ENCODE measurements around the gene SH3RF1. TPM values are rescaled to one million over a fixed set of nuclear protein-coding genes. Genes with fewer than 3 reads are reported as not detected.

SH3RF1 gene
- total RNA-seq, 1 experiment from 2014 or later = 16.6 TPM

- TF ChIP-seq CDX4 (CRISPR knock-in tag; IDR thresholded peaks at IDR 0.05; ENCODE audit: borderline replicate concordance) (no peak), IRF1 (CRISPR knock-in tag; IDR thresholded peaks at IDR 0.05) (no peak), HMGA2 (CRISPR knock-in tag; IDR thresholded peaks at IDR 0.05) (no peak), FOXJ3 (CRISPR knock-in tag; IDR thresholded peaks at IDR 0.05; ENCODE audit: borderline replicate concordance) (no peak), USF1 (CRISPR knock-in tag; IDR thresholded peaks at IDR 0.05) (no peak)
These were observed 70.3 kb downstream of the SH3RF1 start (continued) for GRCh38 chr4:169200361-169201030.

GRCh38 chr4:169199184-169199583 lies 71.6 kb downstream of the SH3RF1 start:
- CTCF ChIA-PET = interaction anchor here (0.6 kb wide), 1 partner anchor 414 kb away, joined by 3 read pairs; no protein-coding TSS in a partner anchor

More at GRCh38 chr4:169199184-169199583, 71.6 kb downstream of the SH3RF1 start:
- H3K4me3 Mint-ChIP-seq = no peak overlapping the region
- DNase-seq (ENCODE audit: low spot score) (no peak), ATAC-seq (no peak)
- no peak for TF ChIP-seq FOXJ3 (CRISPR knock-in tag; IDR thresholded peaks at IDR 0.05; ENCODE audit: borderline replicate concordance)
- TF ChIP-seq ESRRA (CRISPR knock-in tag; IDR thresholded peaks at IDR 0.05; ENCODE audit: borderline replicate concordance) = no peak
- TF ChIP-seq CREM (CRISPR knock-in tag; IDR thresholded peaks at IDR 0.05) = no peak
- TF ChIP-seq RORB (CRISPR knock-in tag; IDR thresholded peaks at IDR 0.05) = no peak
- TF ChIP-seq AFF4 (CRISPR knock-in tag; IDR thresholded peaks at IDR 0.05; ENCODE audit: borderline replicate concordance) = no peak
- no peak for TF ChIP-seq ATF6 (CRISPR knock-in tag; IDR thresholded peaks at IDR 0.05)
- no peak for TF ChIP-seq MAX (CRISPR knock-in tag; IDR thresholded peaks at IDR 0.05)
- TF ChIP-seq NR1H2 (CRISPR knock-in tag; IDR thresholded peaks at IDR 0.05) = no peak
- TF ChIP-seq NR3C1 (CRISPR knock-in tag; conservative IDR thresholded peaks at IDR 0.05; ENCODE audit: low read depth) = no peak
- no peak for TF ChIP-seq ZNF121 (CRISPR knock-in tag; IDR thresholded peaks at IDR 0.05)
- TF ChIP-seq AR (CRISPR knock-in tag; IDR thresholded peaks at IDR 0.05) = no peak
- TF ChIP-seq JUN (CRISPR knock-in tag; IDR thresholded peaks at IDR 0.05) = no peak
- TF ChIP-seq HMGA2 (CRISPR knock-in tag; IDR thresholded peaks at IDR 0.05) = no peak
- H3K27ac Mint-ChIP-seq = no peak overlapping the region
- H3K9me3 Mint-ChIP-seq = peaks cover 5% of the 10 kb centered on the region; the same call in 1 of the 2 replicates
- POLR2A ChIA-PET = no interaction called here
- peaks cover 19% of the 10 kb centered on the region for H3K4me1 Mint-ChIP-seq
- no peaks in the 10 kb centered on the region for H3K27me3 Mint-ChIP-seq (ENCODE audit: low read depth)
- 0 out of 2 replicates have a peak, but pooled peaks cover 2% of the 10 kb centered on the region for H3K36me3 Mint-ChIP-seq
